Hindlimb muscle (tissue), 1 donor: ENCODE results near the gene RPH3AL. TPM values are rescaled to one million over a fixed set of nuclear protein-coding genes. Genes with fewer than 3 reads are reported as not detected.
"Not testable (repeated sequence)": the region's sequence is repeated elsewhere in the genome, so short reads cannot be mapped to it uniquely, and the experiment has no call there.

Experiments used
- DNase-seq: peaks from one replicate; pipeline ENCODE4 v3.0.0-alpha.2; 2013
- polyA plus RNA-seq: library from polyadenylated mRNA; unstranded; fragments of 120-200 nt; gene quantifications from one replicate; pipeline ENCODE4 v1.2.1, GENCODE V29; 2013; ENCODE audit not compliant: insufficient read length

The RPH3AL gene
- polyA plus RNA-seq, 1 donor = 5.9 TPM

GRCh38 chr17:259341-259976, 93.1 kb downstream of the RPH3AL start:
- no peak for DNase-seq

GRCh38 chr17:258906-259305, 93.7 kb downstream of the RPH3AL start:
- no peak for DNase-seq

- DNase-seq = no peak
These were observed 94.4 kb downstream of the RPH3AL start for GRCh38 chr17:258045-258734.

- no peak for DNase-seq
These were observed 99.3 kb downstream of the RPH3AL start for GRCh38 chr17:253091-253846.

- no peak for DNase-seq
These were observed 100.2 kb downstream of the RPH3AL start for GRCh38 chr17:252456-252855.

GRCh38 chr17:251531-251930, 101.1 kb downstream of the RPH3AL start:
- DNase-seq = no peak

GRCh38 chr17:250487-251300, 101.9 kb downstream of the RPH3AL start:
- DNase-seq = no peak

- DNase-seq = no peak
These were observed 103.2 kb downstream of the RPH3AL start for GRCh38 chr17:249236-249993.

GRCh38 chr17:248337-249235, 104.0 kb downstream of the RPH3AL start:
- no peak for DNase-seq

DNA sequence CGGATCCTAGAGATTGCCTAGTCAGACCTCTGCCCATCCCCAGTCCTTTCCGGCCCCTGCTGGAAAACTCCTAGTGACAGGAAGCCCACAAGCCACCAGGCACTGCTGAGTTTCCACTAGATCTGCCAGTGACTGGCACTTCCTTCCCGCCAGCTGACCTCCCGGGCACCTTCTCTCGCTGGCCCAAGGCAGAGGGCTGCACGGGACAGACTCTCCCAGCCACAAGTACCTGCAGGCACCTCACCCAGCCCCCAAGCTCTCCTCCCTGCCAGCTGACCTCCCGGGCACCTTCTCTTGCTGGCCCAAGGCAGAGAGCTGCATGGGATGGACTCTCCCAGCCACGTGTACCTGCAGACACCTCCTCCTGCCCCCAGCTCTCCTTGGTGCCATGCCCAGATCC, 104.8 kb downstream of the RPH3AL start:
- no peak for DNase-seq

DNA sequence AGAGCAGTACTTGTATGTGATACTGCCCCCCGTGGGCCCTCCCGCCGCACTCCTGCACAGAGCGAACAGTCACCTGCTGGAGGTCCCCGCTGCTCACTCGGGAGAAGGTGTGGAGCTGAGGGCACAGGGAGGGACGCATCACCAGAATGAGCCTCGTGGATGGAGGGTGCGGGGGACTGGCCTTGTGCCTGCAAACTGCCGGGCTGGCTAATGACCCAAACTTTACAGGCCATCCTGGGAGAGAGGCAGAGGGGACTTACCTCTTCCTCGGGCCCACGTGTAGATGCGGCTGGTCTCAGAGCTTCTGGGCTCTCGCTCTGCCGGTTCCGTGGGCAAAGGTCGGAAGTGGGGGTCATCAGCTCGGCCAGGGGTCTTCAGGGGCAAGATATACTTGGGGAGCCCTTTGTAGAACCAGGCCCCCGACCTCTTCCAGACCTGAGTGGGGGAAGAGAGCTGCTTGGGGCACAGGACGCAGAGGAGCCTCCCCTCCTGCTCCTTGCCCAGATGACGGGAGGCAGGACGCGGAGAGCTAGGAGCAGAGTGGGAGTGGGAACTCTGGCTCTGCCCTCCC, 105.7 kb downstream of the RPH3AL start:
- no peak for DNase-seq

DNA sequence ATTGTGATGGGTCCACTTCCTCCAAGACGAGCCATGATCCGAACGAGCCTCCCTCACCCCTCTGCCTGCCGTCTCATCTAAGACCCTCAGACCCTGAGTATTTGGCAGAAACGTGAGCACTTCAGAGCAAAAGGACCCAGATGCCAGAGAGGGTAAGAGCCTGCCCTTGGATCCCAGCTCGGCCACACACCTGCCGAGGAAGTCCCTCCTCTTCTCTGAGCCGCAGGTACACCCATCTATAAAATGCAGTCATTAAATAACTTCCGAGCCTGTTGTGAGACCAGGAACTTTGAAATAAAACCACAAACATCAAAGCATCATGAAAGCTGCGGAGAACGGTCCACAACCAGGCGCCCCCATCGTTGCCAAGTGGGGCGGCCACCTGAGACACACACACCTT, 106.4 kb downstream of the RPH3AL start:
- no peak for DNase-seq

DNA sequence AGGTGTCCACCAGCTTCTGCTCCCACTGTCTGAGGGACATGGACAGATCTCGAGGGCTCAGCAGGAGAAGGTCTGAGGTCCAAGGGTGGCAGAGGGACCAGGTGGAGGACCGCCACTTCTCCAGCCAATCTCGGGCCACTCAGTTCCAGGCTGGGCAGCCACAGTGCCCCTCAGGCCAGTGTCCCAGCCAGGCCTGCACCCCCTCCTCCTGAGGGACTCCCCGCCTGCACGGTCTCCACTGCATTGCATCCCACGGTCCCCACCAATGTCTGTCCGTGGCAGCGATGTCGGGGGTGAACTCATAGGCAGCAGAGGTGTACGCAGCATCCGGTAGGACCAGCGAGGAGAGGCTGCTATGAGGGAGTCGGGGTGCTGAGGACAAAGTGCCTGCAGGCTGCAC, 107.0 kb downstream of the RPH3AL start:
- no peak for DNase-seq

DNA sequence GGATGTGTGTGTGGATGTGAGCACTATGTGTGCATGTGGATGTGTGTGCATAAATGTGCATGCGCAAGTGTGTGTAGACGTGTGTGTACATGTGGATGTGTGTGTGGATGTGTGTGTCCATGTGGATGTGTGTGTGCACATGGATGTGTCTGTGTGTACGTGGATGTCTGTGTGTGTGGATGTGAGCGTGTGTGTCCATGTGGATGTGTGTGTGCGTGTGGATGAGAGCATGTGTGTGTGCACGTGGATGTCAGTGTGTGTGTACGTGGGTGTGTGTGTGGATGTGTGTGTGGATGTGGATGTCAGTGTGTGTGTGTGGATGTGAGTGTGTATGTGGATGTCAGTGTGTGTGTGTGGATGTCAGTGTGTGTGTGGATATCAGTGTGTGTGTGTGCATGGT, 107.6 kb downstream of the RPH3AL start:
- DNase-seq = no peak

- DNase-seq = not testable (repeated sequence)
These were observed 108.7 kb downstream of the RPH3AL start for GRCh38 chr17:243924-244323.

- no peak for DNase-seq
These were observed 113.7 kb downstream of the RPH3AL start for GRCh38 chr17:238964-239259.

GRCh38 chr17:238071-238963, 114.3 kb downstream of the RPH3AL start:
- DNase-seq = no peak

DNA sequence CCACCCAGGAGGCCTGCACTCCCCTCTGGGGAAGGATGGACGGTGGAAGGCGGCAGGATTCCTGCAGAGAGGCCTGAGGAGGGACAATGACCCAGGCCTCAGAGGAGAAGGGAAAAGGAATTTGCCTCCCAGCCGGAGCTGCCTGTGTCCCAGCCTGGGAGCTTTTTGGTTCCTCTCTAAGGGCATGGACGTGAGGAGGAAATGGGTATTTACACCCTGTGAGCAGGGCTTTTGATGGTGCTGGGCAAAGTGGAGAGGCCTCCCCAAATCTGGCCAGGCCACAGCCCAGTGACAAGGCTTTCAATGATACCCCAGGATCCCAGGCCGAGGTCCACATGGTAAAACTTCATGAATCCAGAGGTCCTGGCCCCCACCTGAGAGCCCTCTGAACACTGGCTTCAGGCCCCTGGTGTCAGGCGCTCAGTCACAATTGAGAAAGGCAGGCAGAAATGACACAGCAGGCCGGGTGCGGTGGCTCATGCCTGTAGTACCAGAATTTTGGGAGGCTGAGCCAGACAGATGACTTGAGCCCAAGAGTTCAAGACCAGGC, 115.1 kb downstream of the RPH3AL start:
- DNase-seq = no peak

GRCh38 chr17:236641-237405, 115.8 kb downstream of the RPH3AL start:
- DNase-seq = no peak
